RWPE1 (cell line): ENCODE results near the gene ATP6V0D1.

Experiments used
- CTCF ChIA-PET: fragments of 350-600 bp; sonication (Branson Sonifier 250); formaldehyde crosslinking; extraction: SDS; loops from one replicate; lab custom pipeline; 2021; lab: Yijun Ruan, JAX
- POLR2A ChIA-PET: fragments of 400-600 bp; formaldehyde crosslinking; extraction: SDS; loops from one replicate; lab custom pipeline; 2020; ENCODE audit warnings: antibody characterized with exemption; ENCODE audit not compliant: low non-redundant PET; lab: Yijun Ruan, JAX
- DNase-seq: peaks from one replicate; pipeline ENCODE4 v3.0.0; 2012; ENCODE audit warnings: low spot score
- H3K27ac ChIP-seq: fragments of 450-650 bp; 2 replicates; pipeline ENCODE4 v1.5.1; 2017
- TF ChIP-seq, protein P1 (sequence below): fragments of 450-650 bp; conservative IDR thresholded peaks from 2 replicates; pipeline ENCODE4 v1.5.1; 2017; ENCODE audit warnings: low read depth, mild to moderate bottlenecking

The ATP6V0D1 gene

DNA sequence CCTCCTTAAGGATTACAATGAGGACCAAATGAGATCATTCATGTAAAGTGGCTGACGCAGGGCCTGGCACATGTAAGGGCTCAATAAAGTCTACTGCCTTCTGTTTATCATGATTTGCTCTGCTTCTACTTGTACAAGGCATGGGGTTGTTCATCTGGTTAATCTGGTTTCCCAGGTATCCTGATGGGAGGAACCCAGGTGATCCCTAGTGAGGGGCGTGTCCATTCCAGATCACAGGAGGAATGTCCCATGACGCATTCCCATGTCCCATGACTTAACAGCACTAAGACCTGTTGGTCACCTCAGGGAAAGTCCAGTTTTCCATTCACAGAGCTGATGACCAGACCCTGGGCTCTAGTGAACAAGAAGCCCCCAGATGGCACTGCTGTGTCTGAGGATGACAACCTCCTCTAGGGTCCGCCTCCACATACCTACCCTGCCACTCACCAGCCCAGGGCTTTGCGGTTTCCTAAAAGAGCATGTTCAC, 76.2 kb downstream of the ATP6V0D1 start:
- ChIA-PET CTCF (interaction anchor here (0.9 to 1.3 kb wide), 4 partner anchors 11 to 48 kb away, joined by 3 to 6 read pairs (median 4); partner anchors contain the start of gene ZDHHC1), POLR2A (interaction anchor here (0.5 kb wide), 1 partner anchor 655 kb away, joined by 3 read pairs; no protein-coding TSS in a partner anchor)
- no peak overlapping the region for H3K27ac ChIP-seq
- TF ChIP-seq, protein P1, sequence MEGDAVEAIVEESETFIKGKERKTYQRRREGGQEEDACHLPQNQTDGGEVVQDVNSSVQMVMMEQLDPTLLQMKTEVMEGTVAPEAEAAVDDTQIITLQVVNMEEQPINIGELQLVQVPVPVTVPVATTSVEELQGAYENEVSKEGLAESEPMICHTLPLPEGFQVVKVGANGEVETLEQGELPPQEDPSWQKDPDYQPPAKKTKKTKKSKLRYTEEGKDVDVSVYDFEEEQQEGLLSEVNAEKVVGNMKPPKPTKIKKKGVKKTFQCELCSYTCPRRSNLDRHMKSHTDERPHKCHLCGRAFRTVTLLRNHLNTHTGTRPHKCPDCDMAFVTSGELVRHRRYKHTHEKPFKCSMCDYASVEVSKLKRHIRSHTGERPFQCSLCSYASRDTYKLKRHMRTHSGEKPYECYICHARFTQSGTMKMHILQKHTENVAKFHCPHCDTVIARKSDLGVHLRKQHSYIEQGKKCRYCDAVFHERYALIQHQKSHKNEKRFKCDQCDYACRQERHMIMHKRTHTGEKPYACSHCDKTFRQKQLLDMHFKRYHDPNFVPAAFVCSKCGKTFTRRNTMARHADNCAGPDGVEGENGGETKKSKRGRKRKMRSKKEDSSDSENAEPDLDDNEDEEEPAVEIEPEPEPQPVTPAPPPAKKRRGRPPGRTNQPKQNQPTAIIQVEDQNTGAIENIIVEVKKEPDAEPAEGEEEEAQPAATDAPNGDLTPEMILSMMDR: no peak
- DNase-seq: peak; percentile 93

DNA sequence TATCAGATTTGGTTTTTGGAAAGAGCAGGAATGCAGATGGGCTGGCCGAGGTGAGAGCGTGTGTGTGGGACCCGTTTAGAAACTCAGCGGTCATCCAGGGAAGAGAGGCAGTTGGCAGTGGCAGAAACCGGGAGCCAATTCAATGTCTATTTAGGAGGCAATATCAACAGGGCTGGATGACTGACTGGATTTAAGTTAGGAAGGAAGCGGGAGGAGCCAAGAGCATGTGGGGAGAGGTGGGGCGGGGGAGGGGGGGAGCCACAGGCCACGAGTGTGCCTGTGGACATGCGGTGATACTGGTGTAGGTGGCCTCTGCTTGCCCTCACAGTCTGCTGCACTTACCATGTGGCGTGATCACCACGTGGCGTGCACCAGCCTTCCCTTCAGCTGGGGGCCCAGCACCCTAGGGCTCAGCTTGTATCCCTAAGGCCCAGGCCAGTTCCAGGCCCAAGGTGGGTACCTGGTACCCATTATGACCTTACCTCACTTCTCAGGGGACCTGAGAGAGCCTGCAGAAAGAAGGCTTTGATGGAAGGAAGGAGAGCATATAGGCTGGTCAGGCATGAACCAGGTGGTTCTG, 76.9 kb downstream of the ATP6V0D1 start:
- ChIA-PET POLR2A (no interaction called here), CTCF (interaction anchor here (0.9 kb wide), 1 partner anchor 12 kb away, joined by 6 read pairs; the partner anchor contains the start of gene ZDHHC1)
- TF ChIP-seq, protein P1: no peak
- DNase-seq: no peak
- no peak overlapping the region for H3K27ac ChIP-seq

DNA sequence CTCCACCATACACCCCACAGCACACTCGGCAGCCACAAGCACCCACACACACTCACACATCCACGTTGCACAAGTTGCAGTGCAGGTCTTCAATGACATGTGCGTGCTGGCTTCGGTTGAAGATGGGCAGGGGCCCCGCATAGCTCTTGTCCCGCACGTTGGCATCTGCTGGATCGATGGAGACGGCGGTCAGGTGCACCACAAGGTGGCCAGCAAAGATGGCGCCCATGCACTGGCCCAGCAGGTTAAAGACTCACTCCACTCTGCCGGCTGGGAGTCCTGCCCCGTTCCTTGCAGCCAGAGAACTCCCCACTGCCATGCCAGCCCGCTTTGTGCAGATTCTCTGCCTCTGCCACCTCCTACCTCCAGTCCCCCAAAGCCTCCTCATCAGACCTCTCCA, 80.1 kb downstream of the ATP6V0D1 start:
- POLR2A ChIA-PET: no interaction called here
- TF ChIP-seq, protein P1: no peak
- no peak overlapping the region for H3K27ac ChIP-seq
- CTCF ChIA-PET: no interaction called here
- no peak for DNase-seq

DNA sequence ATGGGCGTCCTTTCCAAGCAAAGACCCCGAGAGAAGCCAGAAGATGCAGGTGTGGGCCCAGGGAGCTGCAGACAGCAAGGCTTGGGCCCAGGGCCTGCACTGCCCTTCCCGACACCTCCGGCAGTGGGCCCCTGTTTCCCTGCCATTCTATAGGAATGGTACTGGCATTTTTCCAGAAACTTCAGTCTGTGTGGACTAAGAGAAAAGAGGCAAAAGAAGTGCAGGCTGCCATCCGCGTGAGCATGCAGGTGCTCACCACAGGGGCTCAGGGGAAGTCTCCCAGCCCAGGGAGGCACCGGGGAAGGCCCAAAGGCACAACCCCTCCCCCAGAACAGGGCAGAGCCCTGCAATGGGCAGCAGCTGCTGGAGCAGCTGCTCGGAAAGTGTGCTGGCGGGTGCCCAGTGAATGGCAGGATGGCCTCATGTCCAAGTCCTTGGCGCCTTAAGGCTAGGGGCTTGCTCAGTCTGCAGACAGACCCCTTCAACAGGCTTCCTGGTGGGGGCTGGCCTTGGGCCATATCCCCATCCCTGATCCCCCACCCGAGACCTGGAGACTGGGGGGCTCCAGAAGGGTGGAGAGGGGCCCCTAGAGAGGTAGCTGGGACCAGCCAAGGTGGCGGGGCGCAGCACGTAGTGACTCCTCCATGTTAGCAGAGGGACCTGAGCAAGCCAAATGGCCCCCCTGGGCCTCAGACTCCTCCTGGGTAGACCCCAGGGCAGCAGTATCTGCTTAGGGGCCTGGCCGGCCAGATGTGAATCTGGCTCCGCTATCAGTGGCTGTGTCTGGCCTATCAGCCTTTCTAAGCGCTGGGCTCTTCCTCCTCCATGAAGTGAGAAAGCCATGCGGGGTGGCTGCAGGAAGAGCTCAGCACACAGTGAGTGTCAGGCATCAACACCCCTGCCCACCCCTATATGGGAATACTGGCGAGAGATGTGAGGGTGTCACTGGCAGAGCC, 80.9 kb downstream of the ATP6V0D1 start:
- DNase-seq: no peak
- no peak overlapping the region for H3K27ac ChIP-seq
- ChIA-PET CTCF (interaction anchor here (0.6 to 1.5 kb wide), 4 partner anchors 28 to 187 kb away, joined by 3 to 4 read pairs (median 3); no protein-coding TSS in a partner anchor), POLR2A (interaction anchor here (0.5 kb wide), 1 partner anchor 372 kb away, joined by 10 read pairs; no protein-coding TSS in a partner anchor)
- TF ChIP-seq, protein P1: peak; percentile 47; the same call in 1 of the 2 replicates

DNA sequence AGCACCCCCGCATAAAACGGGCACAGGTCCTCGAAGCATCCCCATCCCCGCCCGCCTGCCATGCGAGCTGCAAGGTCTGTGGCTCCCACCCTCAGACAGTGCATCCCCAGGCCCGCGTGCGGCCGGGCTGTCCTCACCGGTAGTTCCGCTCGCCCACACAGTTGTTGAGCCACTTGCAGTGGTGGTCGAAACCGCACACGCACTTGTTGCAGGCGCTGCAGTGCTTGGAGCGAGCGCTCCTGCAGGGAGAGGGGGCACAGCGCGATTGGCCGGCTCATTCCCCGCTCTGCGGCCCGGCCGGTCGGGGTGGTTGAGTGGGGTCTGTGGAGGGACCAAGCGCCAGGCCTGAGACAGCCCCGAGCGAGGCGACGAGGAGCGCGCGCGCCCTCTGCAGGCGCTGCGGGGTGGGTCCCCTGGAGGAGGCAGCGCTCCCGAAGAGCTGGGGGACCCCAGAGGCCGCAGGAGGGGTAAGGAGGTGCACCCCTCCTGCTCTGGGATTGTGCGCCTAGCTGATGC, 81.7 kb downstream of the ATP6V0D1 start:
- CTCF ChIA-PET: interaction anchor here (0.6 to 1.5 kb wide), 6 partner anchors 9 to 187 kb away, joined by 3 to 5 read pairs (median 4); no protein-coding TSS in a partner anchor
- POLR2A ChIA-PET: interaction anchor here (0.5 kb wide), 1 partner anchor 371 kb away, joined by 10 read pairs; no protein-coding TSS in a partner anchor
- H3K27ac ChIP-seq: no peak overlapping the region
- no peak for DNase-seq
- TF ChIP-seq, protein P1: peak; percentile 81
